K562 (cell line): ENCODE data around the gene SH2D4B. TPM values are rescaled to one million over a fixed set of nuclear protein-coding genes. Genes with fewer than 3 reads are reported as not detected.

Source experiments
- CREB3 ChIP-seq: fragments of 450-650 bp; conservative IDR thresholded peaks from 2 replicates; pipeline ENCODE4 v1.6.1; 2016; ENCODE audit warnings: missing genetic modification characterization, low read depth, mild to moderate bottlenecking, missing compliant biosample characterization, moderate library complexity
- CUX1 ChIP-seq: fragments of 200-800 bp; sonication (Bioruptor generic); IDR thresholded peaks from 2 replicates; pipeline ENCODE4 v1.6.1; 2016; ENCODE audit warnings: missing genetic modification characterization, missing compliant biosample characterization
- CXXC5 ChIP-seq: fragments of 250-450 bp; sonication (Bioruptor Pico); IDR thresholded peaks from 2 replicates; pipeline ENCODE4 v1.8.0; 2022; ENCODE audit warnings: inconsistent platforms, mild to moderate bottlenecking, moderate library complexity
- FOXK1 ChIP-seq: sonication (generic); formaldehyde crosslinking; IDR thresholded peaks from 2 replicates; pipeline ENCODE4 v1.8.0; 2022; ENCODE audit warnings: missing genetic modification reagents, mild to moderate bottlenecking, borderline replicate concordance
- HDAC2 ChIP-seq: fragments of 450-650 bp; IDR thresholded peaks from 2 replicates; pipeline ENCODE4 v1.6.1; 2016; ENCODE audit warnings: mild to moderate bottlenecking
- JUND ChIP-seq, 2 experiments: IDR thresholded peaks; 2 replicates in 1 of 2; 3 replicates in 1 of 2; pipeline ENCODE4 v1.6.1; 2011; ENCODE audit warnings: borderline replicate concordance in 2 of 2, low read depth in 2 of 2, low read length in 2 of 2, improper control_type of control experiment in 1 of 2, missing biosample characterization in 1 of 2, missing genetic modification characterization in 1 of 2, missing genetic modification reagents in 1 of 2
- MYC ChIP-seq, 2 experiments: fragments of 250-450 bp in 1 of 2; sonication (Bioruptor Pico) in 1 of 2; IDR thresholded peaks; 2 replicates each; pipeline versions ENCODE4 v1.5.1 to v1.6.1; 2012 to 2021; ENCODE audit warnings: low read depth in 2 of 2, borderline replicate concordance in 1 of 2, improper control_type of control experiment in 1 of 2, low read length in 1 of 2, mild to moderate bottlenecking in 1 of 2, moderate library complexity in 1 of 2
- NEUROD1 ChIP-seq: fragments of 150-350 bp; IDR thresholded peaks from 2 replicates; pipeline ENCODE4 v1.6.1; 2014; ENCODE audit warnings: borderline replicate concordance, low read length, low read depth; ENCODE audit not compliant: partially characterized antibody
- NFE2 ChIP-seq: IDR thresholded peaks from 2 replicates; pipeline ENCODE4 v1.6.1; 2014; ENCODE audit warnings: antibody characterized with exemption, low read depth
- NONO ChIP-seq, 2 experiments: fragments of 200-400 bp in 1 of 2; fragments of 450-650 bp in 1 of 2; formaldehyde crosslinking in 1 of 2; IDR thresholded peaks; 2 replicates each; pipeline ENCODE4 v1.6.1; 2017; ENCODE audit warnings: low read depth in 2 of 2, mild to moderate bottlenecking in 2 of 2, moderate library complexity in 2 of 2, low read length in 1 of 2
- POLR3A ChIP-seq: IDR thresholded peaks from 2 replicates; pipeline ENCODE4 v1.6.1; 2011; ENCODE audit warnings: borderline replicate concordance, mild to moderate bottlenecking, moderate library complexity; ENCODE audit not compliant: insufficient read length, insufficient read depth; ENCODE audit errors: extremely low read depth
- PYGO2 ChIP-seq: fragments of 450-650 bp; IDR thresholded peaks from 2 replicates; pipeline ENCODE4 v1.6.1; 2016; ENCODE audit warnings: mild to moderate bottlenecking, missing genetic modification characterization, moderate library complexity, missing compliant biosample characterization
- SMARCC2 ChIP-seq: fragments of 450-650 bp; IDR thresholded peaks from 2 replicates; pipeline ENCODE4 v1.6.1; 2017; ENCODE audit warnings: antibody characterized with exemption, moderate library complexity, mild to moderate bottlenecking, low read depth
- SMARCE1 ChIP-seq: fragments of 450-650 bp; IDR thresholded peaks from 2 replicates; pipeline ENCODE4 v1.7.1; 2016; ENCODE audit warnings: mild to moderate bottlenecking
- SREBF1 ChIP-seq: fragments of 150-350 bp; IDR thresholded peaks from 2 replicates; pipeline ENCODE4 v1.6.1; 2014; ENCODE audit warnings: antibody characterized with exemption, low read depth, low read length, borderline replicate concordance
- TBL1XR1 ChIP-seq, 2 experiments: IDR thresholded peaks; 2 replicates each; pipeline ENCODE4 v1.6.1; 2012; ENCODE audit warnings: improper control_type of control experiment in 2 of 2, low read length in 2 of 2, mild to moderate bottlenecking in 1 of 2
- THRAP3 ChIP-seq: fragments of 450-650 bp; IDR thresholded peaks from 2 replicates; pipeline ENCODE4 v1.6.1; 2016; ENCODE audit warnings: mild to moderate bottlenecking, inconsistent platforms, borderline replicate concordance
- ZNF384 ChIP-seq: IDR thresholded peaks from 2 replicates; pipeline ENCODE4 v1.6.1; 2012; ENCODE audit warnings: low read depth, low read length, improper control_type of control experiment
- ZNF551 ChIP-seq: fragments of 250-450 bp; sonication (Bioruptor Pico); IDR thresholded peaks from 2 replicates; pipeline ENCODE4 v1.5.0; 2021; ENCODE audit warnings: mild to moderate bottlenecking, moderate library complexity
- ZNF668 ChIP-seq: fragments of 250-450 bp; sonication (Bioruptor Pico); IDR thresholded peaks from 2 replicates; pipeline ENCODE4 v1.8.0; 2022; ENCODE audit warnings: mild to moderate bottlenecking, inconsistent platforms
- ZNF717 ChIP-seq: fragments of 250-450 bp; sonication (Bioruptor Pico); IDR thresholded peaks from 2 replicates; pipeline ENCODE4 v1.5.0; 2021
- polyA plus RNA-seq, 8 experiments: library from polyadenylated mRNA; depleted of rRNA in 4 of 8; stranded (reverse) in 5 of 8; unstranded in 3 of 8; fragments of >200 nt; fragmentation: Nextera tagmentation in 2 of 8; fragmentation: Illumina TruSeq in 1 of 8; extraction: Ambion mirVana in 2 of 8; extraction: Trizol in 1 of 8; gene quantifications; 2 replicates each; pipeline versions ENCODE4 v1.2.1 to v1.2.3, GENCODE V29; 2011 to 2014; ENCODE audit warnings: inconsistent platforms in 1 of 8, missing spikeins in 1 of 8
- total RNA-seq, 7 experiments: library from RNA; depleted of rRNA in 6 of 7; stranded (reverse); fragments of >200 nt in 6 of 7; fragmentation: Illumina TruSeq in 2 of 7; extraction: Trizol in 2 of 7; gene quantifications; 2 replicates each; pipeline versions ENCODE4 v1.2.1 to v1.2.3, GENCODE V29; 2011 to 2021; ENCODE audit warnings: low replicate concordance in 1 of 7

The SH2D4B gene
- total and polyA plus RNA-seq, 9 of the 15 experiments (the other 6 are each of a cell fraction or from before 2014, with no cell fraction given) = 0.03 to 0.14 (median 0.04) TPM; not detected in 4

GRCh38 chr10:80504158-80504811, 33.4 kb upstream of the SH2D4B start (continued):
- TF ChIP-seq CUX1 (CRISPR knock-in tag) (no peak), ZNF551 (no peak), JUND (IDR thresholded peaks at IDR 0.05; ENCODE audit: borderline replicate concordance, low read depth, low read length) (peak; percentile 57), JUND (tag; IDR thresholded peaks at IDR 0.05; ENCODE audit: borderline replicate concordance, low read depth, low read length) (0 out of 3 replicates have a peak, but pooled peaks have one; percentile 13), THRAP3 (no peak), POLR3A (no peak), SREBF1 (no peak), CXXC5 (CRISPR knock-in tag) (peak; percentile 54), FOXK1 (CRISPR knock-in tag) (peak; percentile 52; the same call in 1 of the 2 replicates), CREB3 (tag) (no peak), NONO (IDR thresholded peaks at IDR 0.05; ENCODE audit: low read depth in 2 of 2, low read length in 1 of 2) (0 out of 4 replicates have a peak, but pooled peaks of 1 of the 2 experiments have one; percentile 16), ZNF384 (no peak), MYC (IDR thresholded peaks at IDR 0.05; ENCODE audit: low read depth, low read length) (peak; percentile 31; the same call in 1 of the 2 replicates), MYC (CRISPR knock-in tag; IDR thresholded peaks at IDR 0.05; ENCODE audit: borderline replicate concordance, low read depth) (no peak), NEUROD1 (peak; percentile 66), HDAC2 (peak; percentile 85), ZNF717 (CRISPR knock-in tag) (no peak), NFE2 (no peak), TBL1XR1 (IDR thresholded peaks at IDR 0.05; ENCODE audit: low read length in 2 of 2) (peak; percentile 50 to 89; a peak in 2 of 4 replicates), SMARCE1 (peak; percentile 64; the same call in 1 of the 2 replicates), PYGO2 (no peak), SMARCC2 (peak; percentile 57; the same call in 1 of the 2 replicates), ZNF668 (no peak)
